AG10803 (cell line): Measurements from ENCODE around the gene IMMP2L.

Source experiments
- DNase-seq: peaks from one replicate; pipeline ENCODE4 v3.0.0; 2010; ENCODE audit warnings: low read depth
- H3K4me3 ChIP-seq: 2 replicates; pipeline ENCODE4 v1.5.1; 2011; ENCODE audit warnings: mild to moderate bottlenecking, low read length, control low read depth
- CTCF ChIP-seq: conservative IDR thresholded peaks from 2 replicates; pipeline ENCODE4 v1.5.1; 2011; ENCODE audit warnings: mild to moderate bottlenecking, low read length, control low read depth, inconsistent platforms

IMMP2L gene

GRCh38 chr7:111517549-111517951, 44.7 kb downstream of the IMMP2L start:
- no peak for DNase-seq
- TF ChIP-seq CTCF = no peak
- H3K4me3 ChIP-seq = no peak overlapping the region

GRCh38 chr7:111516612-111517011, 45.7 kb downstream of the IMMP2L start:
- no peak overlapping the region for H3K4me3 ChIP-seq
- no peak for TF ChIP-seq CTCF
- no peak for DNase-seq

GRCh38 chr7:111513566-111513965, 48.7 kb downstream of the IMMP2L start:
- H3K4me3 ChIP-seq = no peak overlapping the region
- no peak for DNase-seq
- TF ChIP-seq CTCF = no peak

GRCh38 chr7:111511845-111512244, 50.4 kb downstream of the IMMP2L start:
- no peak overlapping the region for H3K4me3 ChIP-seq
- no peak for DNase-seq
- TF ChIP-seq CTCF = no peak

- no peak overlapping the region for H3K4me3 ChIP-seq
- no peak for TF ChIP-seq CTCF
- no peak for DNase-seq
Measured at GRCh38 chr7:111510584-111511378, 51.5 kb downstream of the IMMP2L start.

GRCh38 chr7:111510062-111510461, 52.2 kb downstream of the IMMP2L start:
- H3K4me3 ChIP-seq = no peak overlapping the region
- no peak for TF ChIP-seq CTCF
- no peak for DNase-seq

GRCh38 chr7:111509288-111509687, 53.0 kb downstream of the IMMP2L start:
- DNase-seq = no peak
- no peak overlapping the region for H3K4me3 ChIP-seq
- no peak for TF ChIP-seq CTCF
